Measurements from ENCODE around the gene ZBTB2.
"Not testable (repeated sequence)": the region's sequence is repeated elsewhere in the genome, so short reads cannot be mapped to it uniquely, and the experiment has no call there.

The ZBTB2 gene

DNA sequence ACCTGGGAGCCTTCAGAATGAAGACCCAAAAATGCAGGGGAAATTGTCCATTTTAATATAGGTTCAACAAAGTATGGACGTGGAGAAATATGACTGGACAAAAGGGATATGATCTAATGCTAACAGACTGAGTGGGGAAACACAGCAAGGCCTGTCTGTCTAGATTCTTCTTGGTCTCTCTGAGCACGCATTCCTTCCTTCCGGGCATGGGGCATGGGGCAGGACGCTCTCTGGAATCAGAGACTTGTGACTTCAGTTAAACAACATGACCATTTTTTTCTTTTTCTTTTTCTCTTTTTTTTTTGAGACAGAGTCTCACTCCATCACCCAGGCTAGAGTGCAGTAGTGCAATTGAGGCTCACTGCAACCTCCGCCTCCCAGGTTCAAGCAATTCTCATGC lies 31.9 kb downstream of the ZBTB2 start:
- Histone ChIP-seq H2AFZ (no peak overlapping the region), H3K4me3 (ENCODE audit: low read depth, low read length) (no peak overlapping the region), H3K9me3 (ENCODE audit: control insufficient read depth, low read length) (no peaks in the 10 kb centered on the region), H3K4me2 (ENCODE audit: low read length) (no peak overlapping the region), H3K27me3 (ENCODE audit: control insufficient read depth, insufficient read depth, low read length) (no peaks in the 10 kb centered on the region), H3K27ac (no peak overlapping the region), H3K4me1 (no peaks in the 10 kb centered on the region), H3K36me3 (ENCODE audit: control insufficient read depth, insufficient read depth, low read length) (no peaks in the 10 kb centered on the region), H3K9ac (no peak overlapping the region), H3K79me2 (no peaks in the 10 kb centered on the region)
- TF ChIP-seq, protein P1, sequence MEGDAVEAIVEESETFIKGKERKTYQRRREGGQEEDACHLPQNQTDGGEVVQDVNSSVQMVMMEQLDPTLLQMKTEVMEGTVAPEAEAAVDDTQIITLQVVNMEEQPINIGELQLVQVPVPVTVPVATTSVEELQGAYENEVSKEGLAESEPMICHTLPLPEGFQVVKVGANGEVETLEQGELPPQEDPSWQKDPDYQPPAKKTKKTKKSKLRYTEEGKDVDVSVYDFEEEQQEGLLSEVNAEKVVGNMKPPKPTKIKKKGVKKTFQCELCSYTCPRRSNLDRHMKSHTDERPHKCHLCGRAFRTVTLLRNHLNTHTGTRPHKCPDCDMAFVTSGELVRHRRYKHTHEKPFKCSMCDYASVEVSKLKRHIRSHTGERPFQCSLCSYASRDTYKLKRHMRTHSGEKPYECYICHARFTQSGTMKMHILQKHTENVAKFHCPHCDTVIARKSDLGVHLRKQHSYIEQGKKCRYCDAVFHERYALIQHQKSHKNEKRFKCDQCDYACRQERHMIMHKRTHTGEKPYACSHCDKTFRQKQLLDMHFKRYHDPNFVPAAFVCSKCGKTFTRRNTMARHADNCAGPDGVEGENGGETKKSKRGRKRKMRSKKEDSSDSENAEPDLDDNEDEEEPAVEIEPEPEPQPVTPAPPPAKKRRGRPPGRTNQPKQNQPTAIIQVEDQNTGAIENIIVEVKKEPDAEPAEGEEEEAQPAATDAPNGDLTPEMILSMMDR (IDR thresholded peaks at IDR 0.05): no peak

DNA sequence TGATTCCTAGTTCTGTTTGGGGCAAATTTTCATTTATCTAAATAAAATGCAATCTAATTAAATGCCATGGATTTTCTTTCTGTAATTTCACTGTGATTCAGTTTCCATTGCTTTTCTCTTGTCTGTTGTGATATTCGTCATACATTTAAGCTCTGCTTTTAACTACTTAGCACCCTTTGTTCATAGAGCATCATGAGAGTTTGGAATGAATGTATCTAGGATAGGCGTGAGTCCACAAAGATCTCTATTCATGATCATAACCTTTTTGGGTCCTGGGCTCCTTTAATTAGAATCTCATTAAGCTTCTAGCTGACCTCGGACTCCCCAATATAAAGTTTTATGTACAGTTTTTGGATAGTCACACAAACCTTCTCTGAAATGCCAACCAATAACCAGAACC lies 32.9 kb downstream of the ZBTB2 start:
- Histone ChIP-seq H2AFZ (no peak overlapping the region), H3K27ac (no peak overlapping the region), H3K79me2 (no peaks in the 10 kb centered on the region), H3K36me3 (ENCODE audit: control insufficient read depth, insufficient read depth, low read length) (no peaks in the 10 kb centered on the region), H3K9me3 (ENCODE audit: control insufficient read depth, low read length) (no peaks in the 10 kb centered on the region), H3K4me3 (ENCODE audit: low read depth, low read length) (no peak overlapping the region), H3K4me1 (no peaks in the 10 kb centered on the region), H3K4me2 (ENCODE audit: low read length) (no peak overlapping the region), H3K9ac (no peak overlapping the region), H3K27me3 (ENCODE audit: control insufficient read depth, insufficient read depth, low read length) (no peaks in the 10 kb centered on the region)
- TF ChIP-seq, protein P1 (IDR thresholded peaks at IDR 0.05): no peak

DNA sequence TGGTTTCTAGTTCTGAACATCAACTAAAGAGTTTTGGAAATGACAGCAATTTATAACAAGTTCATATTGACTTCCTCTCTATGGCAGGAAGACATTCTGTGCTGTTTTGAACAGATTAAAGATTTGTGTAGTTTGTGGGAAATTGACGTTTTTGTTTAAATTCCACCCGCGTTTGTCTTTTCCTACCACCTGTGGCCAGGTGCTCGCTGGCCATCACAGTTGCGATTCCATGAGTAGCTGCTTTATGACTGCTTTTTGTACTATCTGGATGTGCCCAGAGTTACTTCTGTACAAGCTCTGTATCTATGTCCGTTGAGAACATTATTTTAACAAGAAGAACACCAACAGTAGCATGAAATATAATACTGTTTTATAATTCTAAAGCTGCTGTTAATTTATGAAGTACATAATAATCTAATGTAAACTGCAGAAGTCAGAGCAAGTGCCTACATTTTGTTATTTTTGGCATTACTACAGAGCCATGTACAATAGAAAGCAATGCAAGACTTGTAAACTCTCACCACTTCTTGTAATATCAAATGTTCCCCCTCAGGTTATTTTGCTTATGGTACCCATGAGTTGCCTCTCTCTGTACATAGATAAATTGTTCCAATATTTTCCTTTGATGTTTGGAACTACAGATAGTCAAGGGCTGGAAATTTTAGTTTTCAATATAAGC lies 33.5 kb downstream of the ZBTB2 start:
- H3K4me3 ChIP-seq (ENCODE audit: low read depth, low read length): no peak overlapping the region
- H3K36me3 ChIP-seq (ENCODE audit: control insufficient read depth, insufficient read depth, low read length): no peaks in the 10 kb centered on the region
- no peak overlapping the region for H3K27ac ChIP-seq

DNA sequence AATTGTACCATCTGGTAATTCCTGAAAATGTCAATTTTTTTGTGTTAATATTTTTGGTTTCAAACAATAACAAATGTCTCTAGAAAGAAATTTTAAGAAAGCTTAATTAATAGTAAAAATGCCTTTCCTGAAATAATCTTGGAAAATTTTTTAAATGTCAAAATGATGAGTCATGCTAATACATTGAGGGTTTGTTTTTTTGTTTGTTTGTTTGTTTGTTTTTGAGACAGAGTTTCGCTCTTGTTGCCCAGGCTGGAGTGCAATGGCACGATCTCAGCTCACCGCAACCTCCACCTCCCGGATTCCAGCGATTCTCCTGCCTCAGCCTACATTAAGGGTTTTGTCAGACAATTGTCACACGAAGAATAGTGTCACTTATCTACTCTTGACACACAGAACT lies 34.4 kb downstream of the ZBTB2 start:
- not testable (repeated sequence) for H3K27ac ChIP-seq; H3K36me3 ChIP-seq (ENCODE audit: control insufficient read depth, insufficient read depth, low read length); H3K4me3 ChIP-seq (ENCODE audit: low read depth, low read length); H2AFZ ChIP-seq; H3K79me2 ChIP-seq; H3K27me3 ChIP-seq (ENCODE audit: control insufficient read depth, insufficient read depth, low read length); H3K9me3 ChIP-seq (ENCODE audit: control insufficient read depth, low read length); H3K9ac ChIP-seq; H3K4me1 ChIP-seq; H3K4me2 ChIP-seq (ENCODE audit: low read length)

More for the DNA sequence above, 33.5 kb downstream of the ZBTB2 start:
- Histone ChIP-seq H3K9me3 (ENCODE audit: control insufficient read depth, low read length) (no peaks in the 10 kb centered on the region), H3K4me2 (ENCODE audit: low read length) (no peak overlapping the region), H3K4me1 (no peaks in the 10 kb centered on the region), H2AFZ (no peak overlapping the region), H3K9ac (no peak overlapping the region), H3K79me2 (no peaks in the 10 kb centered on the region), H3K27me3 (ENCODE audit: control insufficient read depth, insufficient read depth, low read length) (no peaks in the 10 kb centered on the region)
- TF ChIP-seq, protein P1 (IDR thresholded peaks at IDR 0.05): no peak

DNA sequence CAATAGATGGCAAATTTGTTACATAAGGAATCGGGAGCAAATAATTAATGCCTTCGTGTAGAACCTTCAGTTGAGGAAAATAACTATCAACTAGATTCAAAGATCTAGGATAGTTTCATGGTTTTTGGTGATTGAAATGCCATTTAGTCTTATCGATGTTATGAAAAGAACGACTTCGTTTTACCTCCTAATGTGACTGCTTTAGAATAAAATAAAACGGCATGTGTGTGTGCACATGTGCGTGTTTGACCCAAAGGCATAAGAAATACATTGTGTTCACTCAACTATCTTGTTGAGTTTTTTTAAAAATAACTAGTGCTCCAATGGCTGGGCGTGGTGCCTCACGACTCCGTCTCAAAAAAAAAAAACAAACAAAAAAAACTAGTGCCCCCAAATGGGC lies 37.6 kb downstream of the ZBTB2 start:
- TF ChIP-seq, protein P1 (IDR thresholded peaks at IDR 0.05): no peak
- Histone ChIP-seq H3K4me3 (ENCODE audit: low read depth, low read length) (no peak overlapping the region), H3K36me3 (ENCODE audit: control insufficient read depth, insufficient read depth, low read length) (no peaks in the 10 kb centered on the region), H3K79me2 (no peaks in the 10 kb centered on the region), H2AFZ (no peak overlapping the region), H3K4me2 (ENCODE audit: low read length) (no peak overlapping the region), H3K9ac (no peak overlapping the region), H3K27ac (no peak overlapping the region), H3K9me3 (ENCODE audit: control insufficient read depth, low read length) (no peaks in the 10 kb centered on the region), H3K27me3 (ENCODE audit: control insufficient read depth, insufficient read depth, low read length) (no peaks in the 10 kb centered on the region), H3K4me1 (no peaks in the 10 kb centered on the region)

Data from parathyroid adenoma (tissue), 2 donors.